Measurements from ENCODE around the gene MYL11.
"Not testable (repeated sequence)": the region's sequence is repeated elsewhere in the genome, so short reads cannot be mapped to it uniquely, and the experiment has no call there.

MYL11 gene

DNA sequence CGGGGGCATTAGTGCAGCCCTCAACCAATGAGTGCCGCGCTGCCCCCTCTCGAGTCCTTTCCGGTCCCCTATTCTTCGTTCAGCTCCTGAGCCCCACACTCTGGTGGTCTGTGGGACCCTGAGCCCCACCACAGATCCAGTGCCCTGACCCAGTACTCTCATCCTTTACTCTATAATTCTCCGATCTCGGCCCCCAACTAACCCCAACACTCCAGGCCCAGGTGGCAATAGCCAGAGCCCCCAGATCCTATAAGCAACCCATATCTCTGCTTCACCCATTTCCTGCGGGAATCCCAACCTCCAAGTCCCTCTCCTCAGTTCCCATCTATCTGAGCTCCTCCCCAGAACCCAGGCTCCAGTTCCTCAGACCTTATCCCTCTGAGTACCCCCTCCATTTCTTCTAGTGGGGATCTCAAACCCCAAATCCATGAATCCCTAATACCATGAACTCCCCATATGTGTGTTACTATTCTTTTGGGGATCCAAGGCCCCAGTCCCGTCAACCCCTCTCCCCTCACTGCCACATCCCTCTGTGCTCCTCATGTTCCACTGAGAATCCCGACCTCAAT, 3.3 kb upstream of the MYL11 start:
- DNase-seq = no peak

DNA sequence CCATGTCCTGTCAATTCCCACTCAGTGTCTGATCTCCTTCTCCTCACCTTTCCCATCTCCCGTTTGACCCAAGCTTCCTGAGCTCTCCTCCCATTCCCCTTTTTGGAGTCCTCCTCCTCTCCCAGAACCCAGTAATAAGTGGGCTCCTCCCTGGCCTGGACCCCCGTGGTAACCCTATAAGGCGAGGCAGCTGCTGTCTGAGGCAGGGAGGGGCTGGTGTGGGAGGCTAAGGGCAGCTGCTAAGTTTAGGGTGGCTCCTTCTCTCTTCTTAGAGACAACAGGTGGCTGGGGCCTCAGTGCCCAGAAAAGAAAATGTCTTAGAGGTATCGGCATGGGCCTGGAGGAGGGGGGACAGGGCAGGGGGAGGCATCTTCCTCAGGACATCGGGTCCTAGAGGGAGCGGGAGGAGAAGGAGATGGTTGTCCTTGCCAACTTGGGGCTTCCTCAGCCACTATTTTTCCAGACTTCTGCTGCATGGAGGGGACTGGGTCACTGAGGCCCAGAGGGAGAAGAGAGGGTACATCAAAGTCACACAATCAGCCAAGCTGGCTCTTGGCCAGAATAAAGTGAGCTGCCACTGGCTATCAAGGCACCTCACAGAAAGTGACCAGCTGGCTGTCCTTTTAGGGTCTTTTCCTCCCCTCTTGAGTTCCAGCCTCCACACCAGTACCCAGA, 2.4 kb upstream of the MYL11 start:
- DNase-seq = no peak

DNA sequence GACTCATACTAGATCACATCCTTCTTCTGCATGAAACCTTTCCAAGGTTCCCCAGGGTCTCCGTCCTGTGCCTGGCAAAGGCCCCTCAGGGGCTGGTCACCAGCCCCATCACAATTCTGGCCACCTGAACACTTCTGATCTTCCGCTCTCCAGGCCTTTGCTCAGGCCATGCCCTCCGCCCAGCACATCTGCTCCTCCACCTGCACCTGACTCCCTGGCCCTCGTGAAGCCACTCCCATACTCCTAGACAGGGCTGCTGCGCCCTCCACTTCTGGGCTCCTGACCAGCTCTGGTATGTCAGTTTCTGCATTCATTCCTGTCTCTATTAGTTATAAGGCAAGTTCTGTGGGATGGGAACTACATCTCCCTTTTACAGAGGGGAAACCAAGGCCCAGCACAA, 1.9 kb upstream of the MYL11 start:
- DNase-seq = no peak

DNA sequence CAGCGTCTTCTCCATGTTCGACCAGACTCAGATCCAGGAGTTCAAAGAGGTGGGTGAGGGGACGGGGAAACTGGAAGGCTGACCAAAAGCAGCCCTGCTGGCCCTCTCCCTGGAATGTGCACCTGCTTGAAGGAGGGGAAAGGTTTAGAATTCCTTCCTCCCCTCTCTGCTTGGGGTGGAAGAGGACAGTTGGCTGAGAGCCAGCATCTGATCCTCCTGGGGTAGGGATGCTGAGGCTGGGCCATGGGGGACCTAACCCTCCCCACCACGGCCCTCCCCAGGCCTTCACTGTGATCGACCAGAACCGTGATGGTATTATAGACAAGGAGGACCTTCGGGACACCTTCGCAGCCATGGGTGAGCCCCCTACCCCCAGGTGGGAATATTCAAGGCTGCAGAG, 1.3 kb downstream of the MYL11 start:
- no peak for DNase-seq

DNA sequence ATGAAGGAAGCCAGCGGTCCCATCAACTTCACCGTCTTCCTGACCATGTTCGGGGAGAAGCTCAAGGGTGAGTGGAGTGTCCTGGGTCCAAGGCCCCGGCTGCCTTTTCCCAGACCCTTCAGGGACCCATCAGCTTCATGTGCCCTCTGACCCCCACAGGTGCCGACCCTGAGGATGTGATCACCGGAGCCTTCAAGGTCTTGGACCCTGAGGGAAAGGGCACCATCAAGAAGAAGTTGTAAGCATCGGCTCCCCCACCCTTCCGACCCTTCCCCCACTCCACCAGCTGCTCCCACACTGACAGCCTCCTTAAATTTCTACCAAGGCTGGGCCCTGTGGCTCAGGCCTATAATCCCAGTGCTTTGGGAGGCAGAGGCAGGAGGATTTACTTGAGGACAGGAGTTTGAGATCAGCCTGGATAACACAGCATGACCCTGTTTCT, 1.9 kb downstream of the MYL11 start:
- no peak for DNase-seq

DNA sequence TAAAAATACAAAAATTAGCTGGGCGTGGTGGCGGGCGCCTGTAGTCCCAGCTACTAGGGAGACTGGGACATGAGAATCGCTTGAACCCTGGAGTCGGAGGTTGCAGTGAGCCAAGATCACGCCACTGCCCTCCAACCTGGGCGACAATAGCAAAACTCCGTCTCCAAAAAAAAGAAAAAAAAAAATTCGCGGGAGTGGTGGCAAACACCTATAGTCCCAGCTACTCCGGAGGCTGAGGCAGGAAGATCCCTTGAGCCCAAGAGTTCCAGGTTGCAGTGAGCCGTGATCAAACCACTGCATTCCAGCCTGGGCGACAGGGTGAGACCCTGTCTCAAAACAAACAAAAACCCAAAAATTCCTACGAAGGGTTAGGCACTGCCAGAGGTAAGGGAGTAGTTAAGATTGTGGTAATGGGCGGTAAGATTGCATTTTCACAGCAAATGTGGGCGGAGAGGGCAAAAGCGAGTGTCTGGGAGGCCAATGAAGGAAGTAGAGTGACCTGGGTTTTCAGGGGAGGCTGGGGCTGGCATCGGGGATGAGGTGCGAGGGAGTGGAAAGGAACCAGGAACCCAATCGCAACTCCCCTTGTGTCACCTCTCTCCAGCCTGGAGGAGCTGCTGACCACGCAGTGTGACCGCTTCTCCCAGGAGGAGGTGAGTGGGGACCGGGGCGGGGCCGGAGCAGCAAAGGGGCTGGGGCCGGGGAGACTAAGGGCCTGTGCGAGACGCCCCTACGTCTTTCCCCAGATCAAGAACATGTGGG, 2.6 kb downstream of the MYL11 start:
- no peak for DNase-seq

DNA sequence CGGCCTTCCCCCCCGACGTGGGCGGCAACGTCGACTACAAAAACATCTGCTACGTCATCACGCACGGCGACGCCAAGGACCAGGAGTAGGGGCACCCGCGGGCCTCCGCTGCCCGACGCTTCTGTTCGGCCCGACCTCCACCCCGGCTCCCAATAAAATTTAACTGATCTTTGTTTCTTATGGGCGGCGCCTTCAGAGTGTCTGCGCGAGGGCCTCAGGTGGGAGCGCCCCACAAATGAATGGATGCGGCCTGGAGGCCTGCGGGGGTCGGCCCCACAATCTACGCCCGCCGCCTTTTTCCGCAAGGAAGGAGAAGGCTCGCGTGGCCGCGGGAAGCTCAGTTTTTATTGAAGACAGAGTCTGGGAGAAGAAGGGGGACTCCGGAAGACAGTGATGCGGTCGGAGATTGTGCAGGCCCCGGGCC, 3.2 kb downstream of the MYL11 start:
- peak; percentile 86 for DNase-seq

DNA sequence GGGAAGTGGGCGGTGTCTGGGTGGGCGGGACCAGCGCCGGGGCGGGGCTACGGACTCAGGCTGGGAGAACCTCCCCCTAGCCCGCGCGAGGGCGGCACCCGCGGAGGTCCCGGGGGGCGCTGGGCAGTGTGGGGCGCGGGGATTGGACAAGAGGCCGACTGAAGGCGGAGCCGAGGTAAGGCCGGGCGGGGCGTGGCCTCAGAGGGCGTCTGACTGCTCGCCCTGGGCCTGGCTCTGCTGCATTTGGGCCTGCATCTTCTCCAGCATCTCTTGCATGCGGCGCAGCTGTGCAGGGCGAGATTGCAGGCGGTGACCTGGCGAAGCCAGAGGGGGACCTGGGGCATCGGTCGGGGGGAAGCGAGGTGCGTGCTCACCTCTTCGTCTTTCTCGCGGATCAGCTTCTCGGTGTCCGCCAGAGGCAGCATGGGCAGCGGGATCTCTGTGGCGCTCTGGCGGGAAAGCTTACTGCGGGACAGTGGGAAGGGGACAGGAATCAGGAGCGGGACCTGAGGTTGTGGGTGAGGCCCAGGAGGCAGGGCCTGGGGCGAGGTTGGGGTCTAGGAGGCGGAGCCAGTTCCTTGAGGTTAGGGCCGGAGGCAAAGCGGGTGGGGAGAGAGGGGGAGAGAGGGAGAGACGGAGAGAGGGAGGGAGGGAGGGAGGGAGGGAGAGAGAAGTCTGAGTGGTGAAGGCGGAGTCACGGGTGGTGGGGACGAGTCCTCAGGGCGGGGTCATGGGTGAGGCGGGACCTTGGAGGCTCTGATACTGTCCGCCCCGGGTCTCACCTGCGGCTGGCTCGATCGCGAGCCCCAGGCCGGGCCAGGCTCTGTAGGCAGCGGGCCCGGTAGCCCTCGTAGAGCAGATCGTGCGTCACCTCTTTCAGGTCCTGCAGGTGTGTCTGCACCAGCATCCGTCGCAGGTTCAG, 3.9 kb downstream of the MYL11 start:
- peak; percentile 98 for DNase-seq

DNA sequence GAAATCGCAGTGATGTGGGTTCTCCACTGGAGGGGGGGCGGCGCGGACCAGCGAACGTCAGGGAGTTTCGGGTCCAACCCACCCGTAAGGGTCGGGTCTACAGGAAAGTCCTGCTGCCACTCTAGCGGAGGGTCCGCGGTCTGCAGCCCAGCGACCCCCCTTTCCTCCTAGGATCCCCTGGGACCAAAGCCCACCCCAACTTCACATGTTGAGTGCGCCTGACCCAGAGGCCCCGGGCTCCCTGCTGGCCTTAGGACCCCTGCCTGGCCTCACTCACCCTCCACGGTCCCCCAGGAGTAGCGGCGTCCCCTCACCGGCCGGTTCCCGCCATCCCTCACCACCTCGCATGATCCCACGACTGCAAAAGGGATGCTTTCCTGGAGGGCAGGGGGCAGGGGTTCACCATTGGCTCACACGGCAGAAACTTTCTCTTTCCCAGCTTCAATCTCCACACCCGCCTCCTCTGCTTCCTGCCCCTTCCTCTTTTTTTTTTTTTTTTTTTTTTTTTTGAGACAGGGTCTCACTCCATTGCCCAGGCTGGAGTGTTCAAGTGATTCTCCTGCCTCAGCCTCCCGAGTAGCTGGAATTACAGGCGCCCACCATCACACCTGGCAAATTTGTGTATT, 4.7 kb downstream of the MYL11 start:
- DNase-seq = no peak

DNA sequence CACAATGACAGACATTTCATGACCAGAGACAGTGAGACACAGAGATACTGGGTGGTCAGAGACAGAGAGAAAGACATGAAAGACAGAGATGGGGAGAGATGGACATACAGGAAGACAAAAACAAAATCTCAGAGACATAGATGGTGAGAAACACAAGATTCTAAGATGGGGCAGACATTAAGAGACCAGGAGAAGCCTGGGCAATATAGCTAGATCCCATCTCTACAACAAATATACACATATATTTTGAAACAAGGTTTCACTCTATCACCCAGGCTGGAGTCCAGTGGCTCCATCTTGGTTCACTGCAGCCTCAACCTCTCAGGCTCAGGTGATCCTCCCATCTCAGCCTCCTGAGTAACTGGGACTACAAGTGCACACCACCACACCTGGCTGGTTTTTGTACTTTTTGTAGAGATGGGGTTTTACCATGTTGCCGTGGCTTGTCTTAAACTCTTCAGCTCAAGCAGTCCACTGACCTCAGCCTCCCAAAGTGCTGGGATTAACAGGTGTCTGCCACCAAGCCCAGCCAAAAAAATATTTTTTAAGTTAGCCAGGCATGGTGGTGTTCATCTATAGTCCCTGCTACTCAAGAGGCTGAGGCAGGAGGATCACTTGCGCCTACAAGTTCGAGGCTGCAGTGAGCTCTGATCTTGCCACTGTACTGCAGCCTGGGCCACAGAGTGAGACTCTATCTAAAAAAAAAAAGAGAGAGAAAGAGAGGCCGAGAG, 5.6 kb downstream of the MYL11 start:
- DNase-seq = no peak

DNA sequence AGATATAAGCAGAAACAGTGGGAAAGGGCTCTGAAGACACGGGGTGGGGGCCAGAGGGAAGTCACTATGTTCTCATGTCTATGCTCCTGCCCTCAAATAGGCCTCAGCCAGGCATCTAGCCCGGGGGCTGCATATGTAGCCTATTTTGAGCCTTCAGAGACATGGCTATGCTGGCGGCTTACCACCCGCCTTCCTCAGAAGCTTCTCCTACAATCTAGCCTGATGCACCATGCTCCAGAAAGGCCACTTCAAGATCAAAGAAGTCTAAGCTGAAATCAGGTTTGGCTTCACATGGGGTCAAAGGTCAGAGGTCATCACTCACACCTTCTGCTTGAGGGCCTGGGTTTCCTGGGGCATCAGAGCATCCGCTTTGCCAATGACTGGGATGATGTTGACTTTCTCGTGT, 6.2 kb downstream of the MYL11 start:
- DNase-seq = no peak

DNA sequence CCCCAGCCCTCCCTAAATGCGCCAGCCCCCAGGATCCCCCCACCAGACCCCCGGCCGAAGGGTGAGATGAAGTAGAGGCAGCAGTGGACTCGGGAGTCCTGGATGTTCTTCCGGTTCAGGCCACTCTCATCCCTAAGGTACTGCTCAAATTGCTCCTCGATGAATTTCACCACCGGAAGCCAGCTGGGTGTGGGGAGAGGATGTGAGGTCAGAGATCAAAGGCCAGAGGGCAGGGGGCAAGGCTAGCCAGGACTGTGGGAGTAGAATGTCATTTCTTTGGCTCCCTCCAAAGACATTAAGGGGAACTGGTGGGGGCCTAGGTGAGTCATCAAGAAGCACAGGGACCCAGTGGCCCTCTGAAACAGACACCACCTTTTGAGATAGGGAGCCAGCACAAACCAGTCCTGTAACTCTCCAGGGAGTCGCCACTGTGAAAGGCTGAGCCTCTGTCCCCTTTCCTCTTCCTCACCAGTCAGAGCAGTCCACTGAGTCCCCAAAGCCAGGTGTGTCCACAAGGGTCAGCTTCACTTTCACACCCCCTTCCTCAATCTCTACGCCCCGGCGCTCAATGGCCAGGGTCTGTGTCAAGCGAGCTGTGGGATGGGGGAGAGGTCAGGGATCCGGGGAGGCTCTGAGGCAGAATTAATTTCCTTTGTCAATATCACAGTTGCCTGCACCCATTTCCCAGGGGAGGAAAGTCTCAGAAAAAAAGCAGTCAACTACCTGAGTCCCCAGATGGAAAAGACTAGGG, 6.9 kb downstream of the MYL11 start:
- DNase-seq = no peak

DNA sequence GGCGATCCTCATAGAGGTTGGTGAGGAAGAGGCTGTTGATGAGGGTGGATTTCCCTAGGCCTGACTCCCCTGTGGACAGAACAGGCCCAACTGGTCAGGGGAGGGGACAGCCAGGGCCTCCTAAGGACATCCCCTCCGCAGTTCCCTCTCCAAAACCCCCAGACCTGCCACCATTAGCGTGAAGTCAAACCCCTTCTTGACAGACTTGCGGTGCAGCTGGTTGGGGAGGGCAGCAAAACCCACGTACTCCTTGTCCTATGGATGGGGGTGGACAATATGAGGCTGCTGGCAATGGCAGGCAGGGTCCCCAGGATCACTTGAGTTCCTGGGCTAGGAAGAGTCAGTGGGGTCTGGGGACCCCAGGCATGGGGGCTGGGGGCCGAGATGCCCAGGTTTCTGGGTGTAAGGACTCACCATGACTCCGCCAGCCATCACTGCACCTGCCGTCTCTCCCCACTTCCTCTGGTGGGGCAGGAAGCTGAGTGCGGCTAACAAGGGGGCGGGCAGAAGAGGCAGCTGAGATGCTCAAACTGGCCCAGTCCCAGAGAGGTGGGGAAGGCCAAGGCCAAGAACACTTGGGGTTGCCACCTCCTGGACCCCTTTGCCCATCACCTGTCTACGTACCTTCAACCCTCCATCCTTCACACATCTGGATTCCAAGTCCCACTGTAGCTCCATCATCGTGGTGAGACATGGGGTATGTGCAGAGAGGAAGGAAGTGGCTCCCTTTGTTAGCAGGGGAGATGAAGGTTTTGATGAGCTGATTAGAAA, 7.7 kb downstream of the MYL11 start, which contains the start of gene SEPTIN1:
Gene SEPTIN1 (minus strand): TSS at position 451 of the 771 bp plus-strand sequence. CDS start 19 bp downstream, at position 432.
- no peak for DNase-seq

DNA sequence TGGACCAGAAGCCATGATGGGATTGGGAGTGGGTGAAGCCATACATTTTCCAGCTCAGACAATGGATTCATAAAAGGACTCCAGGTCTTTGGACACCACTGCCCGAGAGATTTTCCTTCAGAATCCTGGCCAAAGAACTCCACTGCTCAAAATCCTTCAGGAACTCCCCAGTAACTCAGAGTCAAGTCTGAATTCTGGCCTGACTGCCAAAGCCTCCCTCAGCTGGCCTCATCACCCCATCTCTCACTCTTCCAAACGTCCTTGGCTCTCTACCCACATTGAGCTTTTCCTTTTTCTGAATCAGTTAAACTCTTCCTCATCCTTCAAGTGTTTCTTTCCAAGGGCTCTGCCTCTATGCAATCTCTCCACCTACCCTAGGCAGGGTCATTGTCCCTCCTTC, 8.9 kb downstream of the MYL11 start:
- no peak for DNase-seq

DNA sequence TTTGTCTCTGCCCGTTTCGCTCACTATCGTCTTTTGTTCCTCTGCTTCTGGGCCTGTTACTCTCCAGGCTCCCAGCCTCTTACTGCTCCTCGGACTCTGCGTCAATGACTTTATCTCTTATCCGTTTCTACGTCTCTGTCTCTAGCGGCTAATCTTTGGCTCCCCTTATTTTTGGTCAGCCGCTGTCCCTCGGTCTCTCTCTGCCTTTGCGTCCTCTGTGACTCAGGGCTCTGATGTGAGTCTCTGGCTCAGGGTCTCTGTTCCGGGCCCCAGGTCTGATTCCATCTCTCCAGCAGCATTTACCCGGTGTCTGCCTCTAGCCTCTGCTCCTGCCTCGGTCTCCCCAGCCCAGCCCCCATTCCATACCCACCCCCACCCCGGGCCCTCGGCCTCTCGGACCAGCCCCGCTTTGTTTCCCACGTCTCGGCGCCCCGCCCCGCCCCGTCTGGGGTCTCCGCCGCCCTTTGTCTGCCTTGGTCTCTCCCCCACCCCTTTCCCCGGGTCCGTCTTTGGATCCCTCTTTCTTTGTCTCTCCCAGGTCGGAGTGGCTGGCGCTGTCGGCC, 20.1 kb downstream of the MYL11 start:
- DNase-seq = peak; percentile 42

DNA sequence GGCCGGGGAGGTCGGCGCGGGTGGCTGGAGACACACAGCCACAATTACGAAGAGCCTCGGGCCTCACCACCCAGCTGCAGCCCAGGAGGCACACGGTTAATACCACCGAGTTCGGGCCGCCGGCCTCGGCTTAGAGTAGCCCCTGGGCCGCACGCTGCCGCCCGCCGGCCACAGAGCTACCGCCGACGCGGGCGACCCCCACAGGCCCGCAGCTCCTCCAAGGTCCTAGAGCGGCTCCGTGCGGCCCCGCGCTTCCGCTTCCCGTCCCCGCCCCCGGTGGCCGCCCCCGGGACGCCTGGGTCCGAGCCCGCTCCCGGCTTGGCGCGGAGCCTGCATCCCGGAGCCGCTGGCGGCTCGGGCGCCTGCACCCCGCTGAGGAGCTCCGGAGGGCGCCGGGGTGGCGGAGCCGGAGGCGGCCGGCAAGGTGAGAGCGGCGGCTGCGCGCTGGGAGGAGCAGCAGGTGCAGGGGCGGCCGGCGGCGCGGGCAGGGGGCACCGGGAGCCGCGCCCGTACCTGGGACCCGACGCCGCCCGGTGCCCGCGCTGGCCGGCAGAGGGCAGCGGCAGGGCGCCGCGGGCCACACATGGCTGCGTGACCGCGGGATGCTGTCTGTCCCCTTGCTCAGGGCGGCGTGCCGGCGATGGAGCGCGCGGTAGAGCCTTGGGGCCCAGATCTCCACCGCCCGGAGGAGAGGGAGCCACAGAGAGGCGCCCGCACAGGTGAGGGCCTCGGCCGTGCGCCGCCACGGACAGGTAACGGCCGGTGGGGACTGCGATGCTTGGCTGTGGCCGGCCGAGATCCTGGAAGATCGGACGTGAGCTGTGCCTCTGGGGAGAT, 20.8 kb downstream of the MYL11 start, which contains the start of gene ZNF48:
Gene ZNF48 (plus strand): TSS at position 266 of the 837 bp plus-strand sequence. CDS start 375 bp downstream, at position 641.
- DNase-seq = peak; percentile 84

DNA sequence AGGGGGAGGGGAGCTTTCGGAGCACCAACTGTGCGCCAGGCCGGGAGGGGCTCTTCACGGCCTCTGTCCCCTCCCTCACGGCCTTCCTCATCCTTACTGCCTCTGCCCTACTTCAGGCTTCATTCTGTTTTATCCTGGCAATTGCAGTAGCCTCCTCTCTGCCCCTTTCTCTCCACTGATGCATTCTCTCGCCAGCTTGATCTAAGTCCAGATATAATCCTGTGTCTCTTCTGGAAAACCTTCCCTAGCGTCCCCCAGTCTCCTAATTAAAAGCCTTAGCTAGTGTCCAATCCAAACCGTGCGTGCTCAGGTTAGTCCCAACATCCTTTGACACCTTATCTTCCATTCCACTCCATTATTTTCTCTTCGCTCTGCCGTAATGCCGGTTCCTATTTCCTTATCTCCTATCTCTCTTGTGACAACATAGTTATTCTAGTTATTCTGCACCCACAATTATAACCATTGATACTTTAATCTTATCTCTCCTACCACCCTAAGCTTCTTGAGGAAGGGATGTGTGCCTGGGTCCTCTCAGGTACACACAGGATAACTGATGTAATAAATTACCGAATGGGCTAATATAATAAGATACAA, 21.5 kb downstream of the MYL11 start:
- peak; percentile 45 for DNase-seq

DNA sequence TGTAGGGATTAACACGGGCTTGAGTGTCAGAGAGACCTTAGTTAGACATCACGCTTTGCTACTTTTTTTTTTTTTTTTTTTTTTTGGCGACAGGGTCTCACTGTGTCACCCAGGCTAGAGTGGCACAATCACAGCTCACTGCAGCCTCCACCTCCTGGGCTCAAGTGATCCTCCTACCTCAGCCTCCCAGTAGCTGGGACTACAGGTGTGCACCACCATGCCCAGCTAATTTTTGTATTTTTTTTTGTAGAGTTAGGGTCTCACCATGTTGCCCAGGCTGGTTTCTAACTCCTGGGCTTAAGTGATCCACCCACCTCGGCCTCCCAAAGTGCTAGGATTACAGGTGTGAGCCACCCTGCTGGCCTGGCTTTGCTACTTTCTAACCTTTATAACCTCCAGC, 22.0 kb downstream of the MYL11 start:
- not testable (repeated sequence) for DNase-seq

Measured in EL (cell line).